HL-60 (cell line): Measurements from ENCODE around the gene DHX32.

ENCODE experiments used
- DNase-seq, 2 experiments: peaks; one replicate each; pipeline ENCODE4 v3.0.0-alpha.2; 2010 to 2020; ENCODE audit warnings: low read depth in 1 of 2, low spot score in 1 of 2
- H3K27ac ChIP-seq: fragments of 250-450 bp; sonication (Bioruptor Pico); replicated peaks from 2 replicates; pipeline ENCODE4 v1.5.1; 2020; ENCODE audit warnings: mild to moderate bottlenecking, moderate library complexity
- H3K27me3 ChIP-seq: fragments of 250-450 bp; sonication (Bioruptor Pico); 2 replicates; pipeline ENCODE4 v1.5.1; 2021; ENCODE audit warnings: mild to moderate bottlenecking, moderate library complexity; ENCODE audit not compliant: insufficient read depth, poor library complexity, severe bottlenecking
- H3K4me3 ChIP-seq: replicated peaks from 2 replicates; pipeline ENCODE4 v1.5.1; 2011; ENCODE audit warnings: mild to moderate bottlenecking, control low read depth, low read length; ENCODE audit not compliant: insufficient read depth
- CTCF ChIP-seq: IDR thresholded peaks from one replicate; pipeline ENCODE4 v1.5.1; 2011; ENCODE audit warnings: low read length, control low read depth, inconsistent platforms; ENCODE audit not compliant: insufficient read depth
- GABPA ChIP-seq: IDR thresholded peaks from 2 replicates; pipeline ENCODE4 v1.6.1; 2012; ENCODE audit warnings: low read depth
- POLR2AphosphoS5 ChIP-seq: IDR thresholded peaks from 2 replicates; pipeline ENCODE4 v1.6.1; 2012; ENCODE audit warnings: low read depth
- REST ChIP-seq: IDR thresholded peaks from 2 replicates; pipeline ENCODE4 v1.6.1; 2012; ENCODE audit warnings: low read depth; ENCODE audit not compliant: insufficient replicate concordance
- SPI1 ChIP-seq: IDR thresholded peaks from 2 replicates; pipeline ENCODE4 v1.6.1; 2012; ENCODE audit warnings: low read depth, mild to moderate bottlenecking, borderline replicate concordance

DHX32 gene

GRCh38 chr10:125859128-125859817, 21.8 kb downstream of the DHX32 start:
- Histone ChIP-seq H3K27ac (no peak overlapping the region), H3K4me3 (no peak overlapping the region), H3K27me3 (no peaks in the 10 kb centered on the region)
- no peak for TF ChIP-seq POLR2AphosphoS5
- peak; percentile 21; the same call in 1 of the 2 replicates for TF ChIP-seq SPI1
- TF ChIP-seq REST, result no peak
- TF ChIP-seq CTCF, result no peak
- no peak for TF ChIP-seq GABPA
- DNase-seq, result no peak

- H3K27me3 ChIP-seq, result no peaks in the 10 kb centered on the region
- TF ChIP-seq GABPA (no peak), POLR2AphosphoS5 (no peak), REST (no peak), SPI1 (no peak), CTCF (no peak)
- H3K4me3 ChIP-seq, result no peak overlapping the region
- DNase-seq, result no peak
- H3K27ac ChIP-seq, result no peak overlapping the region
These were observed 23.8 kb downstream of the DHX32 start for GRCh38 chr10:125857185-125857760.

- Histone ChIP-seq H3K27ac (no peak overlapping the region), H3K27me3 (no peaks in the 10 kb centered on the region), H3K4me3 (no peak overlapping the region)
- DNase-seq, result no peak
- TF ChIP-seq CTCF, result no peak
- TF ChIP-seq GABPA, result no peak
- no peak for TF ChIP-seq SPI1
- no peak for TF ChIP-seq REST
- no peak for TF ChIP-seq POLR2AphosphoS5
These were observed 28.6 kb downstream of the DHX32 start for GRCh38 chr10:125852487-125852886.
